H1 (cell line): Measurements from ENCODE around the gene ANK3.

Experiments
- BRCA1 ChIP-seq: IDR thresholded peaks from 2 replicates; pipeline ENCODE4 v1.6.1; 2012; ENCODE audit warnings: low read depth, low read length, improper control_type of control experiment
- CBX8 ChIP-seq: fragments of 300-800, 300-1000 bp; sonication (generic); IDR thresholded peaks from 2 replicates; pipeline ENCODE4 v1.7.1; 2016; ENCODE audit warnings: low read depth, low read length, borderline replicate concordance
- EGR1 ChIP-seq: IDR thresholded peaks from 2 replicates; pipeline ENCODE4 v1.6.1; 2011; ENCODE audit warnings: low read depth, low read length, borderline replicate concordance
- FOSL1 ChIP-seq: IDR thresholded peaks from 2 replicates; pipeline ENCODE4 v1.6.1; 2011; ENCODE audit warnings: mild to moderate bottlenecking, low read depth, low read length, moderate library complexity; ENCODE audit not compliant: insufficient read depth
- KDM1A ChIP-seq: fragments of 200-600, 300-600 bp; sonication (generic); IDR thresholded peaks from 2 replicates; pipeline ENCODE4 v1.7.1; 2016; ENCODE audit warnings: mild to moderate bottlenecking, low read length, borderline replicate concordance
- POLR2A ChIP-seq, 2 experiments: IDR thresholded peaks; 1 replicate in 1 of 2; 2 replicates in 1 of 2; pipeline ENCODE4 v1.6.1; 2011; ENCODE audit warnings: low read depth in 2 of 2, low read length in 2 of 2, mild to moderate bottlenecking in 2 of 2; ENCODE audit errors: control extremely low read depth in 1 of 2
- POLR2AphosphoS5 ChIP-seq: IDR thresholded peaks from 2 replicates; pipeline ENCODE4 v1.6.1; 2011; ENCODE audit warnings: low read depth, low read length
- RBBP5 ChIP-seq: IDR thresholded peaks from 2 replicates; pipeline ENCODE4 v1.7.1; 2012; ENCODE audit warnings: low read depth, mild to moderate bottlenecking, inconsistent platforms, low read length, moderate library complexity, borderline replicate concordance
- RFX5 ChIP-seq: IDR thresholded peaks from 2 replicates; pipeline ENCODE4 v1.6.1; 2011; ENCODE audit warnings: low read depth, low read length, improper control_type of control experiment, borderline replicate concordance
- RXRA ChIP-seq: IDR thresholded peaks from 2 replicates; pipeline ENCODE4 v1.6.1; 2011; ENCODE audit warnings: low read depth, mild to moderate bottlenecking, low read length, moderate library complexity; ENCODE audit not compliant: insufficient read depth
- SIX5 ChIP-seq: IDR thresholded peaks from 2 replicates; pipeline ENCODE4 v1.6.1; 2011; ENCODE audit warnings: mild to moderate bottlenecking, low read depth, low read length
- SP1 ChIP-seq: IDR thresholded peaks from 2 replicates; pipeline ENCODE4 v1.6.1; 2011; ENCODE audit warnings: low read depth, low read length
- YY1 ChIP-seq: IDR thresholded peaks from 2 replicates; pipeline ENCODE4 v1.6.1; 2011; ENCODE audit warnings: low read depth, mild to moderate bottlenecking, low read length
- TF ChIP-seq, protein P1 (sequence below), 3 experiments: IDR thresholded peaks; 1 replicate in 2 of 3; 2 replicates in 1 of 3; pipeline versions ENCODE4 v1.5.1 to v1.6.1; 2011; ENCODE audit warnings: low read length in 3 of 3, mild to moderate bottlenecking in 3 of 3, inconsistent platforms in 2 of 3, low read depth in 1 of 3, moderate library complexity in 1 of 3; ENCODE audit not compliant: insufficient read depth in 1 of 3; ENCODE audit errors: control extremely low read depth in 1 of 3

DNA sequence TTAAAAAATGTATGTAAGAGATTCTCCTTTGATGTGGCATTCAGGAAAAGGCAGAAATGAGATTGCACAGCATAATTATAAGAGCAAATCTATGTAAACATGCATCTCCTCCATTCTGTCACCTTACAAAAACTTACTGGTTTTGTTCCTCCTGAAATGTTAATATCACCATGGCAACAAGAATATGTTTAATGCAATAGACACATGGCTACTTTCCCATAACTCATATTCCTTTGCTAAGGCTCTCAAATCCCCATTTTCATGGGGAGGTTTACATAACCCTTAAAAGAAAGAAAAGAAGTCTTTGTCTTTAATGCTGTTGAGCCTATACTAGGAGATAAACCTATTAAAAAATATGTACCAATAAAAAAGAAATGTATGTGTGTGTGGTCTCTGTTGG lies 136.2 kb downstream of the ANK3 start:
- TF ChIP-seq SIX5 (no peak), KDM1A (no peak), EGR1 (no peak), FOSL1 (no peak), POLR2A (IDR thresholded peaks at IDR 0.05; ENCODE audit: control extremely low read depth in 1 of 2, low read depth in 2 of 2, low read length in 2 of 2) (no peak), BRCA1 (no peak), POLR2AphosphoS5 (no peak), RXRA (no peak), YY1 (no peak), CBX8 (no peak), SP1 (no peak), RFX5 (no peak), RBBP5 (no peak)
- TF ChIP-seq, protein P1, sequence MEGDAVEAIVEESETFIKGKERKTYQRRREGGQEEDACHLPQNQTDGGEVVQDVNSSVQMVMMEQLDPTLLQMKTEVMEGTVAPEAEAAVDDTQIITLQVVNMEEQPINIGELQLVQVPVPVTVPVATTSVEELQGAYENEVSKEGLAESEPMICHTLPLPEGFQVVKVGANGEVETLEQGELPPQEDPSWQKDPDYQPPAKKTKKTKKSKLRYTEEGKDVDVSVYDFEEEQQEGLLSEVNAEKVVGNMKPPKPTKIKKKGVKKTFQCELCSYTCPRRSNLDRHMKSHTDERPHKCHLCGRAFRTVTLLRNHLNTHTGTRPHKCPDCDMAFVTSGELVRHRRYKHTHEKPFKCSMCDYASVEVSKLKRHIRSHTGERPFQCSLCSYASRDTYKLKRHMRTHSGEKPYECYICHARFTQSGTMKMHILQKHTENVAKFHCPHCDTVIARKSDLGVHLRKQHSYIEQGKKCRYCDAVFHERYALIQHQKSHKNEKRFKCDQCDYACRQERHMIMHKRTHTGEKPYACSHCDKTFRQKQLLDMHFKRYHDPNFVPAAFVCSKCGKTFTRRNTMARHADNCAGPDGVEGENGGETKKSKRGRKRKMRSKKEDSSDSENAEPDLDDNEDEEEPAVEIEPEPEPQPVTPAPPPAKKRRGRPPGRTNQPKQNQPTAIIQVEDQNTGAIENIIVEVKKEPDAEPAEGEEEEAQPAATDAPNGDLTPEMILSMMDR (IDR thresholded peaks at IDR 0.05; ENCODE audit: control extremely low read depth in 1 of 3, insufficient read depth in 1 of 3, low read depth in 1 of 3, low read length in 3 of 3), result no peak
